HEK293 (cell line): ENCODE measurements around the gene UBL7.

ENCODE experiments used
- CTCF ChIA-PET: fragments of 350-600 bp; formaldehyde crosslinking; extraction: SDS; loops from one replicate; lab custom pipeline; 2021; ENCODE audit warnings: antibody characterized with exemption; lab: Yijun Ruan, JAX
- POLR2A ChIA-PET: fragments of 300-600 bp; formaldehyde crosslinking; extraction: SDS; loops from one replicate; lab custom pipeline; 2020; ENCODE audit warnings: antibody characterized with exemption, inconsistent platforms; lab: Yijun Ruan, JAX
- H3K27ac ChIP-seq: fragments of 200-500 bp; sonication (Bioruptor generic); 2 replicates; pipeline ENCODE4 v1.5.1; 2014; ENCODE audit warnings: low read depth, low read length, control low read depth, inconsistent platforms; ENCODE audit errors: extremely low read depth
- H3K36me3 ChIP-seq, 2 experiments: fragments of 200-500 bp in 1 of 2; sonication (Bioruptor generic) in 1 of 2; 1 replicate in 1 of 2; 2 replicates in 1 of 2; pipeline ENCODE4 v1.5.1; 2014 to 2017; ENCODE audit warnings: inconsistent platforms in 2 of 2, low read length in 2 of 2; ENCODE audit not compliant: control insufficient read depth in 2 of 2, insufficient read depth in 1 of 2
- H3K4me1 ChIP-seq: fragments of 200-500 bp; sonication (Bioruptor generic); 2 replicates; pipeline ENCODE4 v1.5.1; 2014; ENCODE audit warnings: mild to moderate bottlenecking, low read length, inconsistent platforms; ENCODE audit not compliant: control insufficient read depth, insufficient read depth
- H3K4me3 ChIP-seq: 2 replicates; pipeline ENCODE4 v1.5.1; 2011; ENCODE audit warnings: low read depth, mild to moderate bottlenecking, control low read depth, low read length, moderate library complexity
- H3K9me3 ChIP-seq: fragments of 200-500 bp; sonication (Bioruptor generic); 2 replicates; pipeline ENCODE4 v1.5.1; 2014; ENCODE audit warnings: low read depth, low read length, inconsistent platforms; ENCODE audit not compliant: control insufficient read depth, insufficient read depth
- EGR2 ChIP-seq: fragments of 450-650 bp; formaldehyde crosslinking; IDR thresholded peaks from 2 replicates; pipeline ENCODE4 v1.5.1; 2016; ENCODE audit warnings: low read depth, missing biosample characterization, missing genetic modification characterization
- KLF1 ChIP-seq: fragments of 450-650 bp; formaldehyde crosslinking; IDR thresholded peaks from 2 replicates; pipeline ENCODE4 v1.5.1; 2016; ENCODE audit warnings: missing biosample characterization, missing genetic modification characterization
- MYNN ChIP-seq: fragments of 450-650 bp; formaldehyde crosslinking; IDR thresholded peaks from 2 replicates; pipeline ENCODE4 v1.5.1; 2016; ENCODE audit warnings: missing biosample characterization, missing genetic modification characterization, borderline replicate concordance
- PRDM1 ChIP-seq: fragments of 450-650 bp; formaldehyde crosslinking; IDR thresholded peaks from 2 replicates; pipeline ENCODE4; 2016; ENCODE audit warnings: missing biosample characterization, missing genetic modification characterization
- ZBTB17 ChIP-seq: fragments of 450-650 bp; formaldehyde crosslinking; IDR thresholded peaks from 2 replicates; pipeline ENCODE4 v1.5.1; 2016; ENCODE audit warnings: missing biosample characterization, missing genetic modification characterization
- ZBTB48 ChIP-seq: fragments of 450-650 bp; formaldehyde crosslinking; IDR thresholded peaks from 2 replicates; pipeline ENCODE4 v1.5.1; 2016; ENCODE audit warnings: missing biosample characterization, missing genetic modification characterization
- ZBTB8A ChIP-seq: fragments of 450-650 bp; formaldehyde crosslinking; IDR thresholded peaks from 2 replicates; pipeline ENCODE4 v1.5.1; 2016; ENCODE audit warnings: missing biosample characterization, missing genetic modification characterization
- ZFP3 ChIP-seq: fragments of 450-650 bp; formaldehyde crosslinking; IDR thresholded peaks from 2 replicates; pipeline ENCODE4 v1.5.1; 2016; ENCODE audit warnings: low read depth, missing biosample characterization, missing genetic modification characterization
- ZFP41 ChIP-seq: fragments of 450-650 bp; formaldehyde crosslinking; IDR thresholded peaks from 2 replicates; pipeline ENCODE4 v1.5.1; 2016; ENCODE audit warnings: missing biosample characterization, missing genetic modification characterization, borderline replicate concordance
- ZIC2 ChIP-seq: fragments of 450-650 bp; formaldehyde crosslinking; IDR thresholded peaks from 2 replicates; pipeline ENCODE4 v1.5.1; 2016; ENCODE audit warnings: missing biosample characterization, missing genetic modification characterization
- ZNF10 ChIP-seq: fragments of 450-650 bp; formaldehyde crosslinking; IDR thresholded peaks from 2 replicates; pipeline ENCODE4 v1.5.1; 2017; ENCODE audit warnings: missing biosample characterization, missing genetic modification characterization
- ZNF19 ChIP-seq: fragments of 450-650 bp; formaldehyde crosslinking; IDR thresholded peaks from 2 replicates; pipeline ENCODE4; 2016; ENCODE audit warnings: missing biosample characterization, missing genetic modification characterization, low read depth
- ZNF24 ChIP-seq: fragments of 450-650 bp; formaldehyde crosslinking; IDR thresholded peaks from 2 replicates; pipeline ENCODE4 v1.5.1; 2016; ENCODE audit warnings: missing biosample characterization, missing genetic modification characterization
- ZNF354C ChIP-seq: fragments of 450-650 bp; formaldehyde crosslinking; IDR thresholded peaks from 2 replicates; pipeline ENCODE4 v1.5.1; 2016; ENCODE audit warnings: missing biosample characterization, missing genetic modification characterization, low read depth, borderline replicate concordance
- ZNF394 ChIP-seq: fragments of 450-650 bp; formaldehyde crosslinking; IDR thresholded peaks from 2 replicates; pipeline ENCODE4 v1.5.1; 2016; ENCODE audit warnings: missing biosample characterization, missing genetic modification characterization, mild to moderate bottlenecking, moderate library complexity, borderline replicate concordance
- ZNF510 ChIP-seq: fragments of 450-650 bp; formaldehyde crosslinking; IDR thresholded peaks from 2 replicates; pipeline ENCODE4 v1.5.1; 2018; ENCODE audit warnings: mild to moderate bottlenecking, missing genetic modification characterization, missing biosample characterization; ENCODE audit not compliant: insufficient replicate concordance
- ZNF654 ChIP-seq: fragments of 450-650 bp; formaldehyde crosslinking; IDR thresholded peaks from 2 replicates; pipeline ENCODE4 v1.5.1; 2016; ENCODE audit warnings: low read depth, missing biosample characterization, missing genetic modification characterization
- ZNF777 ChIP-seq: fragments of 450-650 bp; formaldehyde crosslinking; IDR thresholded peaks from 2 replicates; pipeline ENCODE4 v1.5.1; 2017; ENCODE audit warnings: missing biosample characterization, missing genetic modification characterization, borderline replicate concordance
- ZNF837 ChIP-seq: fragments of 450-650 bp; formaldehyde crosslinking; IDR thresholded peaks from 2 replicates; pipeline ENCODE4 v1.5.1; 2016; ENCODE audit warnings: missing biosample characterization, missing genetic modification characterization
- ZSCAN16 ChIP-seq: fragments of 450-650 bp; formaldehyde crosslinking; IDR thresholded peaks from 2 replicates; pipeline ENCODE4 v1.5.1; 2016; ENCODE audit warnings: missing biosample characterization, missing genetic modification characterization
- TF ChIP-seq, protein P1 (sequence below): fragments of 450-650 bp; formaldehyde crosslinking; IDR thresholded peaks from 2 replicates; pipeline ENCODE4 v1.5.1; 2016; ENCODE audit warnings: missing biosample characterization, missing genetic modification characterization
- TF ChIP-seq, protein P2 (sequence below): fragments of 450-650 bp; formaldehyde crosslinking; IDR thresholded peaks from 2 replicates; pipeline ENCODE4 v1.5.1; 2016; ENCODE audit warnings: missing biosample characterization, missing genetic modification characterization
- TF ChIP-seq, protein P3 (sequence below): fragments of 450-650 bp; formaldehyde crosslinking; IDR thresholded peaks from 2 replicates; pipeline ENCODE4 v1.5.0; 2017; ENCODE audit warnings: missing biosample characterization, missing genetic modification characterization, borderline replicate concordance
- TF ChIP-seq, protein P4 (sequence below): fragments of 450-650 bp; formaldehyde crosslinking; optimal IDR thresholded peaks from 2 replicates; pipeline ENCODE3; 2016; ENCODE audit warnings: missing biosample characterization, mild to moderate bottlenecking, missing genetic modification characterization

UBL7 gene

DNA sequence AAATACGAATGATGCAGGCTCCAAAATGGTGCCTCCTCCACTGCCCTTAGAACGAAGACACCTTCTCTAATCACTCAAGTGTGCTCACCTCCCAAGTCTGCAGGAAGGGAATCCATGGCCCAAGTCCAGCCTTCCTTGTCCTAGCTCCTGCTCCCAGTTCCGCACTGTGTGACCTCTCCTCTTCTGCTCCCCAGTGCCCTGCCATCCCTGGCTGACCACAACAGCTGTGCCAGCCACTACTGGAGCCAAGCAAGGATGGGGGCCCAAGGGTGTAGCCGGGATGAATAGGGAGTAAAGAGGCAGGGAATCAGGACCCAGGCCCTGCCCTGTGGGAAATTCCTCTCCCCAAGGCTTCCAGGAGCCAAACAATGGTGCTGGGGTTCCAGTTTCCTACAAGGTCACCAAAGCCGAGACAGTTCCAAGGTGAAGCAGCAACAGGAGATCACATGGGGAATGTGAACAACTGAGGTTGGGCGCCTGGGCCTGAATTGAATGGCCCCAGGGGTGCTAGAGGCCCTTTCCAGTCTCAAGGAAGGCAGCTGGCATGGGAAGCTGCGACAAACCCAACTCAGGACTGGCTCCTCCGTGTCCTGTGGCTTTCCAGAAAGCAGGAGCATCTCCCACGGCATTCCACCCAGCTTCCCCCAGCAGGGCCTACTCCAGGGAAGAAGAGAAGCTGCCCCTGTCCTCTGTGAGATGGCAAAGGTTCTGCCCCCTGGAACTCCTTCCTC, 47.4 kb downstream of the UBL7 start (continued):
- TF ChIP-seq, protein P1, sequence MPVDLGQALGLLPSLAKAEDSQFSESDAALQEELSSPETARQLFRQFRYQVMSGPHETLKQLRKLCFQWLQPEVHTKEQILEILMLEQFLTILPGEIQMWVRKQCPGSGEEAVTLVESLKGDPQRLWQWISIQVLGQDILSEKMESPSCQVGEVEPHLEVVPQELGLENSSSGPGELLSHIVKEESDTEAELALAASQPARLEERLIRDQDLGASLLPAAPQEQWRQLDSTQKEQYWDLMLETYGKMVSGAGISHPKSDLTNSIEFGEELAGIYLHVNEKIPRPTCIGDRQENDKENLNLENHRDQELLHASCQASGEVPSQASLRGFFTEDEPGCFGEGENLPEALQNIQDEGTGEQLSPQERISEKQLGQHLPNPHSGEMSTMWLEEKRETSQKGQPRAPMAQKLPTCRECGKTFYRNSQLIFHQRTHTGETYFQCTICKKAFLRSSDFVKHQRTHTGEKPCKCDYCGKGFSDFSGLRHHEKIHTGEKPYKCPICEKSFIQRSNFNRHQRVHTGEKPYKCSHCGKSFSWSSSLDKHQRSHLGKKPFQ = no peak
- no peak for TF ChIP-seq ZFP41 (tag by site-specific recombination)
- no peak for TF ChIP-seq ZNF837 (tag by site-specific recombination)
- TF ChIP-seq ZIC2 (tag by site-specific recombination) = no peak
- no peak for TF ChIP-seq ZBTB17 (tag by site-specific recombination)
- TF ChIP-seq ZNF394 (tag by site-specific recombination) = no peak

DNA sequence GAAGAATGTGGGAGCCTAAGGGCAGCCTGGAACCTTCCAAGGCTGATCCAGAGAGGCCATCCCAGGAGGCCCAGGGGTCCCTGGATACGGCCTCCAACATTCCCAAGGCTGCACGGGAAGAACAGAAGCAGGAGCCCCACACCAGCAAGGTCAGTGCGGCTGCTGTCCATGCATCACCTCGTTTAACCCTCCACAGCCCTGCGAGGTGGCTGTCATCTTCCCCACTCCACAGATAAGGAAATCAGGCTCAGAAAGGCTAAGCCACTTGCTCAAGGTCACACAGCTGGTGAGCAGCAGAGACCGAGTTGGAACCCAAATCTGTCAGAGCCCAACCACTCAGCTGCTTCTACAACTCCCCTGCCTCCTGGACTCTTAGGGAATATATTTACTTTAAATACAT, 48.8 kb downstream of the UBL7 start:
- ChIA-PET CTCF (interaction anchor here (0.6 to 1.9 kb wide), 4 partner anchors 15 to 94 kb away, joined by 4 to 8 read pairs (median 6); no protein-coding TSS in a partner anchor), POLR2A (no interaction called here)
- no peaks in the 10 kb centered on the region for H3K9me3 ChIP-seq
- H3K36me3 ChIP-seq = no peaks in the 10 kb centered on the region
- no peak overlapping the region for H3K27ac ChIP-seq
- H3K4me3 ChIP-seq = no peak overlapping the region
- TF ChIP-seq ZNF24 = no peak
- TF ChIP-seq ZNF777 (tag by site-specific recombination) = no peak
- no peak for TF ChIP-seq ZNF654 (tag by site-specific recombination)
- TF ChIP-seq ZNF10 (tag by site-specific recombination) = no peak
- TF ChIP-seq, all 188 proteins: peak for 0
- H3K4me1 ChIP-seq = no peaks in the 10 kb centered on the region

DNA sequence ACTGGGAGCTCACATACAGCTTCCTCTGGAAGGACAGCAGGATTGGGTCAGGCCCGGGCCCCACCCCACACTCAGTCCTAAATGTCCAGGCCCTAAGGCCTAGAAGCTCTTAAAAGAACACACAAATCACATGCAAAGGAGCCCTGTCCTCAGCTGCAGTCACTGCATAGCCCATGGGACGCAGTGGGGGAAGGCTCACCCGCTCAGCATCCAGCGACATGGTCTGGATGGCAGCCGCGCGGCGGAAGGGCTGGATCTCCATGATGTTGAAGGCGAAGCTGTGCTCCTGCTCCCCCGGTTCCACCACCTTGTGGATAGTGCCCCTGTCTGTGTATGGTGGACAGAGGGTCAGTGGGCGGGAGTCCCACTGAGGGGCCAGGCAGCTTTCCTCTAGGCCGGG, 49.3 kb downstream of the UBL7 start:
- H3K4me1 ChIP-seq = no peaks in the 10 kb centered on the region
- no peaks in the 10 kb centered on the region for H3K9me3 ChIP-seq
- CTCF ChIA-PET = interaction anchor here (0.6 to 1.9 kb wide), 3 partner anchors 27 to 93 kb away, joined by 4 to 8 read pairs (median 8); no protein-coding TSS in a partner anchor
- H3K4me3 ChIP-seq = no peak overlapping the region
- H3K36me3 ChIP-seq = no peaks in the 10 kb centered on the region
- no peak overlapping the region for H3K27ac ChIP-seq
- POLR2A ChIA-PET = interaction anchor here (0.6 kb wide), 1 partner anchor 61 kb away, joined by 5 read pairs; no protein-coding TSS in a partner anchor
- TF ChIP-seq ZNF510 (tag by site-specific recombination) = no peak
- TF ChIP-seq, protein P2, sequence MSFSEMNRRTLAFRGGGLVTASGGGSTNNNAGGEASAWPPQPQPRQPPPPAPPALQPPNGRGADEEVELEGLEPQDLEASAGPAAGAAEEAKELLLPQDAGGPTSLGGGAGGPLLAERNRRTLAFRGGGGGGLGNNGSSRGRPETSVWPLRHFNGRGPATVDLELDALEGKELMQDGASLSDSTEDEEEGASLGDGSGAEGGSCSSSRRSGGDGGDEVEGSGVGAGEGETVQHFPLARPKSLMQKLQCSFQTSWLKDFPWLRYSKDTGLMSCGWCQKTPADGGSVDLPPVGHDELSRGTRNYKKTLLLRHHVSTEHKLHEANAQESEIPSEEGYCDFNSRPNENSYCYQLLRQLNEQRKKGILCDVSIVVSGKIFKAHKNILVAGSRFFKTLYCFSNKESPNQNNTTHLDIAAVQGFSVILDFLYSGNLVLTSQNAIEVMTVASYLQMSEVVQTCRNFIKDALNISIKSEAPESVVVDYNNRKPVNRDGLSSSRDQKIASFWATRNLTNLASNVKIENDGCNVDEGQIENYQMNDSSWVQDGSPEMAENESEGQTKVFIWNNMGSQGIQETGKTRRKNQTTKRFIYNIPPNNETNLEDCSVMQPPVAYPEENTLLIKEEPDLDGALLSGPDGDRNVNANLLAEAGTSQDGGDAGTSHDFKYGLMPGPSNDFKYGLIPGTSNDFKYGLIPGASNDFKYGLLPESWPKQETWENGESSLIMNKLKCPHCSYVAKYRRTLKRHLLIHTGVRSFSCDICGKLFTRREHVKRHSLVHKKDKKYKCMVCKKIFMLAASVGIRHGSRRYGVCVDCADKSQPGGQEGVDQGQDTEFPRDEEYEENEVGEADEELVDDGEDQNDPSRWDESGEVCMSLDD (tag by site-specific recombination) = no peak
- TF ChIP-seq EGR2 (tag by site-specific recombination) = no peak
- no peak for TF ChIP-seq ZNF354C (tag by site-specific recombination)
- no peak for TF ChIP-seq ZSCAN16 (tag by site-specific recombination)
- TF ChIP-seq ZFP3 (tag by site-specific recombination) = no peak
- TF ChIP-seq ZNF19 (tag by site-specific recombination) = no peak
- no peak for TF ChIP-seq PRDM1 (tag by site-specific recombination)
- no peak for TF ChIP-seq KLF1 (tag by site-specific recombination)
- TF ChIP-seq MYNN = no peak
- no peak for TF ChIP-seq ZBTB8A (tag by site-specific recombination)
- TF ChIP-seq, protein P3, sequence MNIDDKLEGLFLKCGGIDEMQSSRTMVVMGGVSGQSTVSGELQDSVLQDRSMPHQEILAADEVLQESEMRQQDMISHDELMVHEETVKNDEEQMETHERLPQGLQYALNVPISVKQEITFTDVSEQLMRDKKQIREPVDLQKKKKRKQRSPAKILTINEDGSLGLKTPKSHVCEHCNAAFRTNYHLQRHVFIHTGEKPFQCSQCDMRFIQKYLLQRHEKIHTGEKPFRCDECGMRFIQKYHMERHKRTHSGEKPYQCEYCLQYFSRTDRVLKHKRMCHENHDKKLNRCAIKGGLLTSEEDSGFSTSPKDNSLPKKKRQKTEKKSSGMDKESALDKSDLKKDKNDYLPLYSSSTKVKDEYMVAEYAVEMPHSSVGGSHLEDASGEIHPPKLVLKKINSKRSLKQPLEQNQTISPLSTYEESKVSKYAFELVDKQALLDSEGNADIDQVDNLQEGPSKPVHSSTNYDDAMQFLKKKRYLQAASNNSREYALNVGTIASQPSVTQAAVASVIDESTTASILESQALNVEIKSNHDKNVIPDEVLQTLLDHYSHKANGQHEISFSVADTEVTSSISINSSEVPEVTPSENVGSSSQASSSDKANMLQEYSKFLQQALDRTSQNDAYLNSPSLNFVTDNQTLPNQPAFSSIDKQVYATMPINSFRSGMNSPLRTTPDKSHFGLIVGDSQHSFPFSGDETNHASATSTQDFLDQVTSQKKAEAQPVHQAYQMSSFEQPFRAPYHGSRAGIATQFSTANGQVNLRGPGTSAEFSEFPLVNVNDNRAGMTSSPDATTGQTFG (tag by site-specific recombination) = no peak
- TF ChIP-seq, protein P4, sequence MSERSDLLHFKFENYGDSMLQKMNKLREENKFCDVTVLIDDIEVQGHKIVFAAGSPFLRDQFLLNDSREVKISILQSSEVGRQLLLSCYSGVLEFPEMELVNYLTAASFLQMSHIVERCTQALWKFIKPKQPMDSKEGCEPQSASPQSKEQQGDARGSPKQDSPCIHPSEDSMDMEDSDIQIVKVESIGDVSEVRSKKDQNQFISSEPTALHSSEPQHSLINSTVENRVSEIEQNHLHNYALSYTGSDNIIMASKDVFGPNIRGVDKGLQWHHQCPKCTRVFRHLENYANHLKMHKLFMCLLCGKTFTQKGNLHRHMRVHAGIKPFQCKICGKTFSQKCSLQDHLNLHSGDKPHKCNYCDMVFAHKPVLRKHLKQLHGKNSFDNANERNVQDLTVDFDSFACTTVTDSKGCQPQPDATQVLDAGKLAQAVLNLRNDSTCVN (tag by site-specific recombination) = no peak
- no peak for TF ChIP-seq ZBTB48 (tag by site-specific recombination)
- TF ChIP-seq ZNF654 (tag by site-specific recombination) = no peak
- no peak for TF ChIP-seq ZIC2 (tag by site-specific recombination)
